ENCODE measurements around the gene LRMDA. TPM values are rescaled to one million over a fixed set of nuclear protein-coding genes. Genes with fewer than 3 reads are reported as not detected.

LRMDA gene
- total and polyA plus RNA-seq, 2 of the 4 experiments (the other 2 are of a cell fraction), result 0.07 TPM; not detected in 1

DNA sequence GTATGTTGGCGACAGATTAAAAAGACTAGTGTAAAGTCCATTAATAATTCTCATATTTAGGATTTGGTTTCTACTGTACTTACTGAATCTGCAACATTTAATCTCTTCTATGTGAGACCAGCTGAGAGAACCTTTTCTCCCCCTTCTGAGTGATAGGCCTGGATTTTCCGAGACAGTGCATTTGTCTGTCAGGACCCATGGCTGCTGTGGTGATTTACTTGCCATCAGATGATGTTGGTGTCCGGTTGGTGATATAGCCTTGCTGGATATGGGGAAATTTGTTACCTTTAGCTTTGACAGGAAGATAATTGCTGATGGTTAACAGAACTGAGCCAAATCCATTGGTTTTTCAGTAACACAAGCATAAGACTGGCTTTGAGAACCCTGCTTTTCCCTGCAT lies 517.2 kb downstream of the LRMDA start:
- no peak overlapping the region for H3K9ac ChIP-seq (ENCODE audit: low read depth, low read length)
- no peaks in the 10 kb centered on the region for H4K20me1 ChIP-seq (ENCODE audit: insufficient read depth, low read length)
- no peak overlapping the region for H4K5ac ChIP-seq (ENCODE audit: low read depth, low read length)
- no peak overlapping the region for H3K4ac ChIP-seq (ENCODE audit: low read depth, low read length)
- H4K91ac ChIP-seq (ENCODE audit: insufficient read depth, low read depth, low read length), result no peak overlapping the region
- ATAC-seq (ENCODE audit: low read depth) (no peak), DNase-seq (no peak)
- no peak overlapping the region for H4K8ac ChIP-seq (ENCODE audit: low read depth in 2 of 2, low read length in 2 of 2)
- BruUV-seq (replicated peaks), result no TSS peak
- no peak overlapping the region for H2BK15ac ChIP-seq (ENCODE audit: low read depth, low read length)
- H3K27ac ChIP-seq (ENCODE audit: insufficient read depth, low read length), result no peak overlapping the region
- H3K27me3 ChIP-seq (ENCODE audit: control insufficient read depth, insufficient read depth, low read length), result peaks cover 9% of the 10 kb centered on the region; the same call in 1 of the 2 replicates
- H2BK120ac ChIP-seq (ENCODE audit: low read depth, low read length), result no peak overlapping the region
- H3K4me3 ChIP-seq (ENCODE audit: insufficient read depth, low read depth, low read length), result no peak overlapping the region
- H3K4me2 ChIP-seq (ENCODE audit: low read depth, low read length), result no peak overlapping the region
- H3K18ac ChIP-seq (ENCODE audit: low read depth, low read length), result no peak overlapping the region
- H3K14ac ChIP-seq (replicated peaks; ENCODE audit: low read depth, low read length), result no peak overlapping the region
- dilution Hi-C loops (cut with HindIII; ENCODE audit: low sequenced_read_pairs, unreplicated experiment), result no loop called here
- H3K36me3 ChIP-seq (ENCODE audit: control insufficient read depth, insufficient read depth, low read length), result no peaks in the 10 kb centered on the region
- H3K56ac ChIP-seq (ENCODE audit: extremely low read depth, insufficient read depth, low read length), result no peak overlapping the region
- ChIA-PET CTCF (no interaction called here), POLR2A (ENCODE audit: unreplicated experiment) (no interaction called here)
- H2AK5ac ChIP-seq (ENCODE audit: low read depth, low read length), result no peak overlapping the region
- TF ChIP-seq SMC3 (IDR thresholded peaks at IDR 0.05; ENCODE audit: low read depth, low read length), result no peak
- TF ChIP-seq RCOR1 (IDR thresholded peaks at IDR 0.05; ENCODE audit: insufficient replicate concordance, low read length), result no peak
- no peak for TF ChIP-seq RFX5 (IDR thresholded peaks at IDR 0.05; ENCODE audit: low read depth, low read length)
- TF ChIP-seq MAFK (IDR thresholded peaks at IDR 0.05; ENCODE audit: low read depth, low read length), result no peak
- TF ChIP-seq CEBPB (IDR thresholded peaks at IDR 0.05; ENCODE audit: low read depth, low read length), result no peak
- TF ChIP-seq CTCF (conservative IDR thresholded peaks at IDR 0.05; ENCODE audit: low read depth, low read length), result no peak
- no peak for TF ChIP-seq MAZ (IDR thresholded peaks at IDR 0.05; ENCODE audit: borderline replicate concordance, low read depth, low read length)
- no peak for TF ChIP-seq MXI1 (IDR thresholded peaks at IDR 0.05; ENCODE audit: borderline replicate concordance, low read depth, low read length)
- no peak for TF ChIP-seq POLR2A (IDR thresholded peaks at IDR 0.05; ENCODE audit: low read depth, low read length)
- TF ChIP-seq NFE2L2 (IDR thresholded peaks at IDR 0.05; ENCODE audit: low read depth, low read length), result no peak
- TF ChIP-seq RAD21 (IDR thresholded peaks at IDR 0.05; ENCODE audit: low read length), result no peak
- no peak overlapping the region for H3K23ac ChIP-seq (ENCODE audit: low read depth, low read length)
- no peaks in the 10 kb centered on the region for H3K9me3 ChIP-seq (ENCODE audit: control insufficient read depth, insufficient read depth, low read length)
- intact Hi-C loops (cut with micrococcal nuclease), result no loop called here
- H2AFZ ChIP-seq (replicated peaks; ENCODE audit: low read length, poor library complexity), result no peak overlapping the region
- no peak overlapping the region for H2AK9ac ChIP-seq (replicated peaks; ENCODE audit: low read depth, low read length, poor library complexity)
- no CpG with 5 or more reads among the region's 3 CpGs for WGBS, 2 experiments (ENCODE audit: extremely low coverage in 2 of 2, insufficient read length in 1 of 2)
- H3K9me1 ChIP-seq (ENCODE audit: insufficient read depth, low read length), result no peaks in the 10 kb centered on the region
- in situ Hi-C loops (cut with MboI; ENCODE audit: low sequenced_read_pairs), result no loop called here
- H3K79me1 ChIP-seq (ENCODE audit: low read depth in 1 of 2, low read length in 2 of 2), result no peaks in the 10 kb centered on the region
- no peaks in the 10 kb centered on the region for H3K4me1 ChIP-seq (ENCODE audit: control insufficient read depth, insufficient read depth, low read length)
- no peak overlapping the region for H2BK5ac ChIP-seq (ENCODE audit: low read depth, low read length, poor library complexity, severe bottlenecking)
- no peak overlapping the region for H2BK20ac ChIP-seq (ENCODE audit: low read depth, low read length)

All from IMR-90 (cell line).